Tibial artery (tissue), 4 donors: ENCODE measurements around the gene SLC2A9.

Experiments
- DNase-seq, 2 donors: peaks; one replicate each; pipeline ENCODE4 v3.0.0-alpha.2; 2019
- H3K27ac ChIP-seq, 2 donors: fragments of 200-600 bp; sonication (generic) in 1 of 2; 1 replicate in 1 of 2; 2 replicates in 1 of 2; pipeline ENCODE4 v1.5.1; 2018 to 2019; ENCODE audit warnings: mild to moderate bottlenecking in 1 of 2
- H3K27me3 ChIP-seq, 2 donors: fragments of 200-600 bp; sonication (generic) in 1 of 2; one replicate each; pipeline versions ENCODE4 v1.5.1 to v1.6.0; 2016 to 2019
- H3K36me3 ChIP-seq, 3 donors: fragments of 200-600 bp; sonication (generic) in 2 of 3; one replicate each; pipeline ENCODE4 v1.5.1; 2016 to 2019; ENCODE audit warnings: mild to moderate bottlenecking in 2 of 3
- H3K4me1 ChIP-seq, 4 donors: fragments of 200-600 bp; sonication (generic) in 2 of 4; 1 replicate in 3 of 4; 2 replicates in 1 of 4; pipeline ENCODE4 v1.5.1; 2016 to 2019
- H3K4me3 ChIP-seq, 2 donors: fragments of 200-600 bp; sonication (generic) in 1 of 2; 1 replicate in 1 of 2; 2 replicates in 1 of 2; pipeline ENCODE4 v1.5.1; 2018 to 2019; ENCODE audit warnings: mild to moderate bottlenecking in 2 of 2
- H3K9me3 ChIP-seq, 3 donors: fragments of 200-600 bp; sonication (generic) in 1 of 3; one replicate each; pipeline ENCODE4 v1.5.1; 2016 to 2019
- CTCF ChIP-seq, 2 experiments: fragments of 200-600 bp in 1 of 2; fragments of 450-650 bp in 1 of 2; IDR thresholded peaks; one replicate each; pipeline ENCODE4 v1.5.1; 2017 to 2019; ENCODE audit warnings: antibody characterized with exemption in 2 of 2, mild to moderate bottlenecking in 1 of 2, moderate library complexity in 1 of 2
- intact Hi-C: fragments of 100-400 bp; cut with DNase I; formaldehyde crosslinking; loops from one replicate; pipeline ENCODE4 v1.15.0; 2023; ENCODE audit warnings: low total_unique reads

The SLC2A9 gene

GRCh38 chr4:10050261-10050661, 29.0 kb upstream of the SLC2A9 start:
- intact Hi-C loops = no loop called here
- Histone ChIP-seq H3K4me3 (no peak overlapping the region), H3K4me1 (no peaks in the 10 kb centered on the region), H3K27me3 (no peaks in the 10 kb centered on the region), H3K27ac (no peak overlapping the region), H3K36me3 (peaks cover 0 to 12% (median 5%) of the 10 kb centered on the region in 3 donors), H3K9me3 (no peaks in the 10 kb centered on the region)
- no peak for TF ChIP-seq CTCF (IDR thresholded peaks at IDR 0.05)
- no peak for DNase-seq

GRCh38 chr4:10048941-10049697, 27.8 kb upstream of the SLC2A9 start:
- H3K27ac ChIP-seq = no peak overlapping the region
- H3K27me3 ChIP-seq = no peaks in the 10 kb centered on the region
- intact Hi-C loops = no loop called here
- DNase-seq = no peak
- no peak overlapping the region for H3K4me3 ChIP-seq
- no peaks in the 10 kb centered on the region for H3K9me3 ChIP-seq
- no peak for TF ChIP-seq CTCF (IDR thresholded peaks at IDR 0.05)
- H3K4me1 ChIP-seq = no peaks in the 10 kb centered on the region
- H3K36me3 ChIP-seq = peaks cover 0 to 12% (median 5%) of the 10 kb centered on the region in 3 donors

- Histone ChIP-seq H3K9me3 (peaks cover 0 to 3% (median 0%) of the 10 kb centered on the region in 3 donors), H3K27me3 (no peaks in the 10 kb centered on the region), H3K4me1 (no peaks in the 10 kb centered on the region), H3K36me3 (peaks cover 0 to 12% (median 5%) of the 10 kb centered on the region in 3 donors), H3K4me3 (no peak overlapping the region), H3K27ac (no peak overlapping the region)
- no peak for TF ChIP-seq CTCF (IDR thresholded peaks at IDR 0.05)
- intact Hi-C loops = no loop called here
- DNase-seq = no peak
Measured at GRCh38 chr4:10047967-10048366, 26.7 kb upstream of the SLC2A9 start.

GRCh38 chr4:10046471-10046870, 25.2 kb upstream of the SLC2A9 start:
- Histone ChIP-seq H3K4me3 (no peak overlapping the region), H3K36me3 (peaks cover under 1 to 18% (median 5%) of the 10 kb centered on the region in 3 donors), H3K4me1 (no peaks in the 10 kb centered on the region), H3K9me3 (peaks cover 0 to 6% (median 0%) of the 10 kb centered on the region in 3 donors), H3K27ac (no peak overlapping the region), H3K27me3 (no peaks in the 10 kb centered on the region)
- no peak for DNase-seq
- intact Hi-C loops = no loop called here
- no peak for TF ChIP-seq CTCF (IDR thresholded peaks at IDR 0.05)

DNA sequence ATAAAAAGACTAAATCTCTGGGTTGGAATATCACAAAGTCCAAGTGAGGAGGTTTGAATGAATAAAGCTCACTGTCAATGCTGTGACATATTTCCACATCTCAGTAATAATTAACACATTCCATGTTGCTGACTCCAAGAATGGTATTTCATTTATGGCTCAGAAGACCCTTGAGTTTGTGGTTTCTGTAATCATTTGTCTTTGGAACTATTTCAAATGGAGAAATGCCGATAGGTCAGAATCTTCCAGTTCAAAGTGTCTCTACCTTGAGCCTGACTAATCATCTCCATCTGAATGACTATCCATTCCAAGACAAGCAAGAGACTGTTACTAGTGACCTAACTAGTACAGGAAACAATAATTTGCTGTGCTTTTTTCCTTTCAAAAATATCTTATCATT, 24.2 kb upstream of the SLC2A9 start:
- H3K4me1 ChIP-seq = no peaks in the 10 kb centered on the region
- H3K4me3 ChIP-seq = no peak overlapping the region
- H3K9me3 ChIP-seq = peaks cover 0 to 6% (median 0%) of the 10 kb centered on the region in 3 donors
- no peak overlapping the region for H3K27ac ChIP-seq
- intact Hi-C loops = no loop called here
- TF ChIP-seq CTCF (IDR thresholded peaks at IDR 0.05) = no peak
- DNase-seq = no peak
- H3K36me3 ChIP-seq = peaks cover 8 to 13% (median 8%) of the 10 kb centered on the region in 3 donors
- H3K27me3 ChIP-seq = no peaks in the 10 kb centered on the region
